Loucy (cell line): Measurements from ENCODE around the gene CMTM7.

Experiments
- CTCF ChIP-seq: fragments of 200-600 bp; sonication (generic); conservative IDR thresholded peaks from 2 replicates; pipeline ENCODE4 v1.5.1; 2014; ENCODE audit warnings: mild to moderate bottlenecking, antibody characterized with exemption, low read length
- EZH2phosphoT487 ChIP-seq: fragments of 200-600 bp; IDR thresholded peaks from 2 replicates; pipeline ENCODE4 v1.6.1; 2018; ENCODE audit warnings: antibody characterized with exemption, mild to moderate bottlenecking, moderate library complexity, borderline replicate concordance

DNA sequence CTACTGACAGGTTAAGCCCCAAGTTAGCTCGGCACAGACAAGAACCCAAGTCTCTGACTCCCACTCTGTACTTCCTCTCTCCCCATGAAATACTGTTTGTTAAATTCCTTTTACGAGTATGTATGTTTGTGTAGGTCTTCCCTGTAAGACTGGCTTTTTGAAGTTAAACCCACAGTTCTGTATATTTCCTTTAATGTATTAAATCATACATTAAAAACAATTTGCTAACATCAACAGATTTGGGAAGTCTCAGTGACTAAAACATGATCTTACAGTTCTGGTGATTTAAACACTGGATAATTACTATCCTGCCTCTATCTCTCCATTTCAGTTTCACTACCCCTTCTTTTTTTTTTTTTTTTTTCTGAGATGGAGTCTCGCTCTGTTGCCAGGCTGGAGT lies 106.6 kb downstream of the CMTM7 start:
- TF ChIP-seq CTCF = no peak
- TF ChIP-seq EZH2phosphoT487 = no peak
